Esophagus squamous epithelium (tissue), 5 donors: ENCODE measurements around the gene PAX9. TPM values are rescaled to one million over a fixed set of nuclear protein-coding genes. Genes with fewer than 3 reads are reported as not detected.

Experiments used
- DNase-seq: peaks from one replicate; lab custom pipeline; 2025; lab: John Stamatoyannopoulos, UW
- H3K27ac ChIP-seq, 4 donors: fragments of 200-600 bp; sonication (generic); one replicate each; pipeline ENCODE4 v1.5.1; 2016 to 2019; ENCODE audit warnings: mild to moderate bottlenecking in 1 of 4
- H3K27me3 ChIP-seq, 4 donors: fragments of 200-600 bp; sonication (generic); 1 replicate in 3 of 4; 2 replicates in 1 of 4; pipeline versions ENCODE4 v1.5.1 to v1.6.0; 2017 to 2021; ENCODE audit warnings: antibody characterized with exemption in 1 of 4
- H3K36me3 ChIP-seq, 3 donors: fragments of 200-600 bp; sonication (generic); one replicate each; pipeline ENCODE4 v1.5.1; 2016 to 2019
- H3K4me1 ChIP-seq, 3 donors: fragments of 200-600 bp; sonication (generic); one replicate each; pipeline ENCODE4 v1.5.1; 2017 to 2019
- H3K4me3 ChIP-seq, 4 donors: fragments of 200-600 bp; sonication (generic); 1 replicate in 3 of 4; 2 replicates in 1 of 4; pipeline ENCODE4 v1.5.1; 2016 to 2019; ENCODE audit warnings: mild to moderate bottlenecking in 2 of 4, moderate library complexity in 1 of 4
- H3K9me3 ChIP-seq, 3 donors: fragments of 200-600 bp; sonication (generic); one replicate each; pipeline ENCODE4 v1.5.1; 2016 to 2019
- CTCF ChIP-seq, 6 experiments: fragments of 450-650 bp in 4 of 6; fragments of 200-600 bp in 2 of 6; sonication (generic) in 2 of 6; IDR thresholded peaks; one replicate each; pipeline ENCODE4 v1.5.1; 2016 to 2019; ENCODE audit warnings: antibody characterized with exemption in 6 of 6, mild to moderate bottlenecking in 4 of 6, moderate library complexity in 4 of 6
- POLR2A ChIP-seq, 4 donors: fragments of 450-650 bp; IDR thresholded peaks; one replicate each; pipeline ENCODE4 v1.6.1; 2017; ENCODE audit warnings: antibody characterized with exemption in 4 of 4, mild to moderate bottlenecking in 4 of 4, moderate library complexity in 3 of 4
- WGBS, 2 donors: methylation state at CpG; one replicate each; pipeline ENCODE4 v1.1.5; 2018; 5-methylcytosine and 5-hydroxymethylcytosine counted together
- intact Hi-C: fragments of 100-400 bp; cut with DNase I; formaldehyde crosslinking; loops from one replicate; pipeline ENCODE4 v1.15.0; 2022
- total RNA-seq, 4 donors: library from RNA; depleted of rRNA; stranded (reverse); fragments of >200 nt; gene quantifications; one replicate each; pipeline ENCODE4 v1.1.0, GENCODE V29; 2016
- donor health status: DM: yes; HTN: yes; CAD: no.

Gene PAX9
- total RNA-seq, 4 donors from 2014 or later = 70.1 to 152 (median 100) TPM

GRCh38 chr14:36721877-36722276 lies 60.2 kb downstream of the PAX9 start:
- no peak for TF ChIP-seq POLR2A (IDR thresholded peaks at IDR 0.05)
- TF ChIP-seq CTCF (IDR thresholded peaks at IDR 0.05) = no peak

DNA sequence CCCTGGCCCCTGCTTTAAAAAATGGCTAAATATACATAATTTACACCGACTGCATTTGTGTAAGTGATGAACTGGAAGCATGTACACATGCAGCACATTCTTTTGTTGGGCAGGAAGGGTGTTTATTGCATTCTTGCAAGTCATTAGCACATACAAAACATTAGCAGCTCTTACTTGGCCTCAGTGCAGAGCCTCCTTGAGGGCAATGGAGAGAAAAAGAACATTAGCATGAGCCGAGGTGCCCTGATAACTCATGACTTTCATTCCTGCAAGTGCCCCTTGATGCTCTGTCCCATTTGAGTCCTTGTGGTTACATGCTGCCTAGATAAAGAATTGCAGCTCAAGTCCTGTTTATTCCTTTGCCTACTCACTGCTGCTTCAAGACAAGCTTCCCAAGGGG lies 61.9 kb downstream of the PAX9 start:
- WGBS, 2 donors = 52 to 61% methylated on average over 2 of the region's 2 CpGs
- DNase-seq = no peak
- Histone ChIP-seq H3K27ac (no peak overlapping the region), H3K36me3 (no peaks in the 10 kb centered on the region), H3K4me3 (no peak overlapping the region), H3K9me3 (no peaks in the 10 kb centered on the region), H3K4me1 (no peaks in the 10 kb centered on the region), H3K27me3 (no peaks in the 10 kb centered on the region)
- no peak for TF ChIP-seq CTCF (IDR thresholded peaks at IDR 0.05)
- TF ChIP-seq POLR2A (IDR thresholded peaks at IDR 0.05) = no peak
- intact Hi-C loops = no loop called here

More at GRCh38 chr14:36721877-36722276, 60.2 kb downstream of the PAX9 start:
- no peaks in the 10 kb centered on the region for H3K27me3 ChIP-seq
- H3K9me3 ChIP-seq = no peaks in the 10 kb centered on the region
- H3K4me3 ChIP-seq = no peak overlapping the region
- 75 to 81% methylated on average over 1 of the region's 1 CpG for WGBS, 2 donors
- H3K4me1 ChIP-seq = peaks cover 0 to 3% (median 0%) of the 10 kb centered on the region in 3 donors
- no peak for DNase-seq
- intact Hi-C loops = no loop called here
- no peak overlapping the region for H3K27ac ChIP-seq
- H3K36me3 ChIP-seq = no peaks in the 10 kb centered on the region

DNA sequence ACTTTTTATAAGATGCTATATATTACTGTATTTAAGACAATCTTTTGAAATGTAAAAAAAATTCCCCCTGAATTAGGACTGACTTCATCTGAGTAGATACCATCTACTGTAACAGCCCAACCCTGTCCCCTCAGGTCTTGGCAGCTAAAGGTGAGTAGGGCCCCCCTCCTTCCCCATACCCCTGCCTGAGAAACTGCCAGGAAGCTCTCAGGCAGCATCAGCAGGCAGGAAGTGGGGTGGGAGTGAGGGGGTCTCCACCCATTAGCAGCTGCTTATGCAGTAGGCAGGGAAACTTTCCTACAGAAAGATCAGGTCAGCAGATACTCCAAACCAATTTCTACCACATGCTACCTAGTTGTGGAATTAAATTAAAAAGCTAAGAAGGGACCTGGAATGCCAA lies 62.5 kb downstream of the PAX9 start:
- no peaks in the 10 kb centered on the region for H3K9me3 ChIP-seq
- H3K36me3 ChIP-seq = no peaks in the 10 kb centered on the region
- H3K27ac ChIP-seq = no peak overlapping the region
- no peaks in the 10 kb centered on the region for H3K27me3 ChIP-seq
- TF ChIP-seq POLR2A (IDR thresholded peaks at IDR 0.05) (no peak), CTCF (IDR thresholded peaks at IDR 0.05) (no peak)
- intact Hi-C loops = no loop called here
- DNase-seq = no peak
- no peaks in the 10 kb centered on the region for H3K4me1 ChIP-seq
- H3K4me3 ChIP-seq = no peak overlapping the region

DNA sequence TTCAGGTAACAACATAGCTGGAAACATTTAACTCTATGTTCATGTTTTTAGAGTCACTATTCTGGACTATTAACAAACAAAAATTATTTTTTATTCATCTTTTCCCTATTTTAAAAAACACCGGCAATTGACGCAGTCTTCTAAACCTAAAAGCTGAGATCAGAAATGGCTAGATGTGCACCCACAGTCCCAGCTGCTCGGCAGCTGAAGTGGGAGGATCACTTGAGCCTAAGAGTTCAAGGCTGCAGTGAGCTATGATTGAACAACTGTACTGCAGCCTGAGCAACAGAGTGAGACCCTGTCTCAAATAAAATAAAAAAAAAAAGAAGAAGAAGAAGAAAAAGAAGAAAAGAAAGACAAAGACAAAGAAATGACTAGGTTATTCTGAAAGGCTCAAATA lies 64.5 kb downstream of the PAX9 start:
- H3K27ac ChIP-seq = no peak overlapping the region
- TF ChIP-seq POLR2A (IDR thresholded peaks at IDR 0.05) = no peak
- TF ChIP-seq CTCF (IDR thresholded peaks at IDR 0.05) = no peak
- H3K9me3 ChIP-seq = no peaks in the 10 kb centered on the region
- H3K36me3 ChIP-seq = no peaks in the 10 kb centered on the region
- no peak for DNase-seq
- no peaks in the 10 kb centered on the region for H3K27me3 ChIP-seq
- no peaks in the 10 kb centered on the region for H3K4me1 ChIP-seq
- H3K4me3 ChIP-seq = no peak overlapping the region
- WGBS, 2 donors = 81 to 92% methylated on average over 3 of the region's 3 CpGs
- intact Hi-C loops = no loop called here

Other genes starting within 250 kb of the PAX9 start
- gene NKX2-1, start 141.6 kb upstream of the PAX9 start, total RNA-seq = not detected
- 10 to 100 TPM in 1 of 4 donors, 1 to 10 TPM in 3; 2.8 to 10.0 (median 4.0) TPM for gene NKX2-8, start 79.2 kb upstream of the PAX9 start, total RNA-seq